ENCODE measurements around the gene OR5T1.

The OR5T1 gene

GRCh38 chr11:56273854-56274253, at the start of gene OR5T1:
TSS of gene OR5T1 (plus strand) at chr11:56274154. CDS start at chr11:56275639, 1,485 bp downstream.
- DNase-seq = no peak

GRCh38 chr11:56234155-56234554, 39.8 kb upstream of the OR5T1 start, which contains the start of gene OR5T2:
TSS of gene OR5T2 (minus strand) at chr11:56234255. CDS start at chr11:56233062, 1,193 bp downstream.
- DNase-seq = no peak

- DNase-seq = no peak
These were observed 22.0 kb upstream of the OR5T1 start, which contains the start of gene OR5T3 for GRCh38 chr11:56251954-56252353. TSS of gene OR5T3 (plus strand) at chr11:56252254. CDS start at chr11:56252254, 0 bp downstream.

- no peak for DNase-seq
These were observed 2.9 kb upstream of the OR5T1 start for GRCh38 chr11:56271092-56271491.

GRCh38 chr11:56292154-56292553, 18.2 kb downstream of the OR5T1 start, which contains the start of gene OR8H1:
TSS of gene OR8H1 (minus strand) at chr11:56292254. CDS start at chr11:56291062, 1,192 bp downstream.
- no peak for DNase-seq

GRCh38 chr11:56296898-56297297, 22.9 kb downstream of the OR5T1 start:
- DNase-seq = no peak

GRCh38 chr11:56307836-56308235, 33.9 kb downstream of the OR5T1 start:
- DNase-seq = no peak

- DNase-seq = no peak
These were observed 40.9 kb downstream of the OR5T1 start, which contains the start of gene OR8K3 for GRCh38 chr11:56314844-56315243. TSS of gene OR8K3 (plus strand) at chr11:56315144. CDS start at chr11:56318307, 3,163 bp downstream.

Data from activated effector memory CD4-positive, alpha-beta T cell treated with anti-CD3 and anti-CD28 coated beads, Interleukin-2, amount 50 U/mL, for 16 hours (primary cell).